ENCODE measurements around the gene MT1H. TPM values are rescaled to one million over a fixed set of nuclear protein-coding genes. Genes with fewer than 3 reads are reported as not detected.
A peak's percentile ranks its signal among the peaks of the same experiment; 100 is the strongest.

MT1H gene
- total RNA-seq, 2 experiments from 2014 or later, result not detected

DNA sequence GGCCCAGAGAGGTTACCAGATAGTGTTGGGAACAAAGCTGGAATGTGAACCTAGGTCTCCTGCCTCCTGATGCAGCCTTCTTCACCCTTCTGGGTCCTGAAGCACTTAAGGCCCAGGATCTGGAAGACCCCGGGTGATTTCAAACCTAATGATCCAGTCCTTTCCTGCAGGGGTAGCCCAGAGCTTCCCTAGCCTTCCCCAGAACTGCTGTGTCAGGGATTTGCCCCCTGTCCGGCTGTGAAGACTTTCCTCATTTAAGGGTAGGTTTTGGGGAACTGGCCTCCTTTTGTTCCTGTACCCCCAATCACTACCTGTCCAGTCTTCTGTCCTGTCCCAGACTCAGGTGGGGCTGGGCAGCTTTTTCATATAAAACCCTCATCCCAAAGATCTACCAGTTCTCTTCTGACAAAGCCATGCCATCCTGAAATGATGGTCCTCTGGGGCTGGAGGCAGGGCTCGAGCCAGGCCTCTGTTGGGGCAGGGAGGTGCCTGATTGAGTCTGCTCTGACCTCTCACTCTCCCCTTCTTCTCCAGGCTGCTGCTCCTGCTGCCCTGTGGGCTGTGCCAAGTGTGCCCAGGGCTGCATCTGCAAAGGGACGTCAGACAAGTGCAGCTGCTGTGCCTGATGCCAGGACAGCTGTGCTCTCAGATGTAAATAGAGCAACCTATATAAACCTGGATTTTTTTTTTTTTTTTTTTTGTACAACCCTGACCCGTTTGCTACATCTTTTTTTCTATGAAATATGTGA is 14.0 kb downstream of the MT1H start:
- Histone ChIP-seq H3K27me3 (ENCODE audit: control insufficient read depth in 1 of 2, insufficient read depth in 2 of 2, low read length in 2 of 2) (no peaks in the 10 kb centered on the region), H3K4me3 (ENCODE audit: low read length) (peak overlapping the region; percentile 83), H3K27ac (ENCODE audit: low read depth in 1 of 2, low read length in 2 of 2) (no peak overlapping the region), H3K4me1 (ENCODE audit: insufficient read depth, low read length) (peaks cover 28% of the 10 kb centered on the region), H3K36me3 (ENCODE audit: insufficient read depth, low read length) (no peaks in the 10 kb centered on the region), H3K9me3 (ENCODE audit: control insufficient read depth in 1 of 2, insufficient read depth in 1 of 2, low read length in 2 of 2) (peaks cover 0 to 3% of the 10 kb centered on the region in 2 experiments)
- ChIA-PET CTCF (interaction anchor here (1.2 to 2.7 kb wide), 3 partner anchors 18 to 107 kb away, joined by 3 to 11 read pairs (median 6); no protein-coding TSS in a partner anchor), POLR2A (interaction anchor here (1.0 to 2.1 kb wide), 7 partner anchors 15 to 74 kb away, joined by 3 to 20 read pairs (median 5); partner anchors contain the start of genes MT1G, MT1H and MT2A)
- DNase-seq (no peak), ATAC-seq (ENCODE audit: poor library complexity) (no peak)
- Mint-ChIP-seq H3K4me1 (ENCODE audit: low read depth) (peaks cover 27% of the 10 kb centered on the region), H3K36me3 (ENCODE audit: low read depth) (peaks cover 8% of the 10 kb centered on the region), H3K9me3 (no peaks in the 10 kb centered on the region), H3K4me3 (peak overlapping the region; percentile 96), H3K27me3 (no peaks in the 10 kb centered on the region), H3K27ac (peak overlapping the region; percentile 62)
- TF ChIP-seq CTCF (IDR thresholded peaks at IDR 0.05), result no peak
- intact Hi-C loops (cut with DNase I, micrococcal nuclease), result loop anchor here (2.0 to 5.0 kb wide), 3 partner anchors 17 to 106 kb away; no protein-coding TSS in a partner anchor

DNA sequence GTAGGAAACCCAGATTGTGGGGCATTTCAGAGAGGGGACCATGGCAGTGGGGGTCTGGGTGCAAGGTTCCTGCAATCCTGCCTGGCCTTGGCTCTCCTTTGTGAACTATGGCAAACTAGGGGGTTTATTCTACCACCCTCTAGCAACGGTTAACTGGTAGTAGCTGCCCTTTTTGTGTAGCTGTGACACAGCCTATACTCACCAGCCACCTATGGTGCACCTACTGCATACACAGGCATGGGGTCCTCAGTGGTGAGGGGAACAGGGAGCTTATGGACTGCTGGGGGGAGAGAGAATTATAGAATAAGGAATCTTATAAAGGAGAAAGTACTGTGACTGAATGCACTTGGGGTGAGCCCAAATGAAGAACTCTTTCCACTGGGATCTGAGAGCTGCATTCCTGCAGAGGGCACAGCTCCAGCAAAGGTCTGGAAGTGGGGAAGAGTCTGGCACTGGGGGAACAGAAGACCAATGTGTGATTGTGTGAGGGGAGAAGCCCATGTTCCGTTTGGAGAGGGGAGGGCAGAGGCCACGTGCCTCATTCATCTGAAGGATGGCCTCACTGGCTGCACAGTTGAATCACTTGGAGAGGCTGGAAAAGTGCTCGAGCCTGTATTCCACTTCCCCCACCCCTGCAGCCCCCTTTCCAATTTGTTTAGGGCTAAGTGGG is 14.8 kb downstream of the MT1H start:
- no peak overlapping the region for H3K4me3 ChIP-seq (ENCODE audit: low read length)
- Mint-ChIP-seq H3K9me3 (no peaks in the 10 kb centered on the region), H3K27ac (peak overlapping the region; percentile 62), H3K36me3 (ENCODE audit: low read depth) (peaks cover 8% of the 10 kb centered on the region), H3K4me1 (ENCODE audit: low read depth) (peaks cover 27% of the 10 kb centered on the region), H3K4me3 (peak overlapping the region; percentile 96), H3K27me3 (no peaks in the 10 kb centered on the region)
- CTCF ChIA-PET, result interaction anchor here (2.7 kb wide), 1 partner anchor 17 kb away, joined by 11 read pairs; no protein-coding TSS in a partner anchor
- H3K9me3 ChIP-seq (ENCODE audit: control insufficient read depth in 1 of 2, insufficient read depth in 1 of 2, low read length in 2 of 2), result peaks cover 0 to 3% of the 10 kb centered on the region in 2 experiments
- no peak for DNase-seq
- no peak overlapping the region for H3K27ac ChIP-seq (ENCODE audit: low read depth in 1 of 2, low read length in 2 of 2)
- no peak for ATAC-seq (ENCODE audit: poor library complexity)
- peaks cover 28% of the 10 kb centered on the region for H3K4me1 ChIP-seq (ENCODE audit: insufficient read depth, low read length)
- intact Hi-C loops (cut with DNase I, micrococcal nuclease), result loop anchor here in 1 of 2 experiments (5.0 kb wide), 1 partner anchor 107 kb away; no protein-coding TSS in a partner anchor
- H3K36me3 ChIP-seq (ENCODE audit: insufficient read depth, low read length), result no peaks in the 10 kb centered on the region
- H3K27me3 ChIP-seq (ENCODE audit: control insufficient read depth in 1 of 2, insufficient read depth in 2 of 2, low read length in 2 of 2), result no peaks in the 10 kb centered on the region
- no peak for TF ChIP-seq CTCF (IDR thresholded peaks at IDR 0.05)
- POLR2A ChIA-PET, result no interaction called here

DNA sequence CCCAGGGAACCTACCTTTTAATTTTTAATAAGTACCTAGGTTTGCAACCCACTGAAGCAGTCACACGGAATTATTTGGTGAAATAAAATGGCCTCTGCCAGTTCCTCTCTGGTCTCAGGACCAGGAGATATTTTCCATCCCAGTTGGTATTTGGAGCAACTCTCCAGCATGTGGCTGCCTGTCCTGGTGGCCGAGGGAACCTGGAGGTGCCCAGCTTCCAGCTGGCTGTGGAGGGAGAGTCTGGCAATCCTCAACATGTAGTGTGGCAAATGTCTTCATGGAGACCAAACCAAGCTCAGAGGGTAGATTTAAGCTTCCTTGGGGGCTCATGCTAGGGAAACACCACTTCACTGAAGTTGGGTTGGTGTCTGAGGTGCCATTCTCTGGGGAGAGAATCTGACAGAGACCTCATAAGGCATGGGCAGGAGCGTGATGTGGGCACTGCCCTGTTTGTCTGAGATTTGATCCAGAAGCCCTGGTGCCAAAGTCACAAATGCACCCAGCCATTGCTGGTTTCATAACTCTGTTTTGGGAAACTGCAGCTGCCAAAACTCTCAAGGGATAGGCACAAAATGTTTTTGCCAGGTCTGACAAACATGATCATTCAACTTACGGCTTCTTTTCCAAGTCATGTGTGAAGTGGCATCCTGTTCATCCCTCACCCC is 15.4 kb downstream of the MT1H start:
- Histone ChIP-seq H3K9me3 (ENCODE audit: control insufficient read depth in 1 of 2, insufficient read depth in 1 of 2, low read length in 2 of 2) (peaks cover 0 to 3% of the 10 kb centered on the region in 2 experiments), H3K4me1 (ENCODE audit: insufficient read depth, low read length) (peaks cover 28% of the 10 kb centered on the region), H3K4me3 (ENCODE audit: low read length) (no peak overlapping the region), H3K27ac (ENCODE audit: low read depth in 1 of 2, low read length in 2 of 2) (no peak overlapping the region), H3K36me3 (ENCODE audit: insufficient read depth, low read length) (no peaks in the 10 kb centered on the region), H3K27me3 (ENCODE audit: control insufficient read depth in 1 of 2, insufficient read depth in 2 of 2, low read length in 2 of 2) (no peaks in the 10 kb centered on the region)
- peaks cover 27% of the 10 kb centered on the region for H3K4me1 Mint-ChIP-seq (ENCODE audit: low read depth)
- no peaks in the 10 kb centered on the region for H3K9me3 Mint-ChIP-seq
- POLR2A ChIA-PET, result no interaction called here
- H3K27ac Mint-ChIP-seq, result no peak overlapping the region
- CTCF ChIA-PET, result no interaction called here
- no peaks in the 10 kb centered on the region for H3K27me3 Mint-ChIP-seq
- intact Hi-C loops (cut with DNase I, micrococcal nuclease), result loop anchor here in 1 of 2 experiments (5.0 kb wide), 1 partner anchor 108 kb away; no protein-coding TSS in a partner anchor
- DNase-seq, result no peak
- peaks cover 8% of the 10 kb centered on the region for H3K36me3 Mint-ChIP-seq (ENCODE audit: low read depth)
- no peak for ATAC-seq (ENCODE audit: poor library complexity)
- H3K4me3 Mint-ChIP-seq, result no peak overlapping the region
- TF ChIP-seq CTCF (IDR thresholded peaks at IDR 0.05), result no peak

Data from CD4-positive, alpha-beta T cell (primary cell).